Osteoblast (primary cell): ENCODE data around the gene ZCCHC24. TPM values are rescaled to one million over a fixed set of nuclear protein-coding genes. Genes with fewer than 3 reads are reported as not detected.
A peak's percentile ranks its signal among the peaks of the same experiment; 100 is the strongest.

Experiments used
- DNase-seq: peaks from one replicate; pipeline ENCODE4 v3.0.0; 2011; ENCODE audit warnings: low spot score, mixed read lengths; ENCODE audit not compliant: insufficient read length; ENCODE audit errors: missing footprints
- H2AFZ ChIP-seq: 2 replicates; pipeline ENCODE4 v1.6.0; 2011; ENCODE audit warnings: mild to moderate bottlenecking, low read length
- H3K27ac ChIP-seq: 2 replicates; pipeline ENCODE4 v1.5.1; 2011; ENCODE audit warnings: mild to moderate bottlenecking, low read depth, low read length, moderate library complexity
- H3K27me3 ChIP-seq: 2 replicates; pipeline ENCODE4 v1.6.0; 2012; ENCODE audit warnings: mild to moderate bottlenecking, control low read depth, inconsistent platforms, low read length, moderate library complexity; ENCODE audit not compliant: insufficient read depth
- H3K36me3 ChIP-seq: 2 replicates; pipeline ENCODE4 v1.5.1; 2011; ENCODE audit warnings: mild to moderate bottlenecking, low read length, control low read depth, moderate library complexity; ENCODE audit not compliant: insufficient read depth
- H3K4me1 ChIP-seq: 2 replicates; pipeline ENCODE4 v1.5.1; 2011; ENCODE audit warnings: mild to moderate bottlenecking, low read length, control low read depth, moderate library complexity; ENCODE audit not compliant: insufficient read depth
- H3K4me2 ChIP-seq: 2 replicates; pipeline ENCODE4 v1.6.0; 2011; ENCODE audit warnings: mild to moderate bottlenecking, low read length; ENCODE audit not compliant: insufficient read depth
- H3K4me3 ChIP-seq: fragments of 200-600 bp; sonication (generic); 3 replicates; pipeline ENCODE4 v1.5.1; 2012; ENCODE audit warnings: mild to moderate bottlenecking, low read length, inconsistent platforms; ENCODE audit not compliant: insufficient read depth
- H3K79me2 ChIP-seq: 2 replicates; pipeline ENCODE4 v1.6.0; 2012; ENCODE audit warnings: mild to moderate bottlenecking, low read length, control low read depth, inconsistent platforms; ENCODE audit not compliant: insufficient read depth
- H3K9me3 ChIP-seq: 2 replicates; pipeline ENCODE4 v1.5.1; 2011; ENCODE audit warnings: low read depth, low read length, control low read depth
- H4K20me1 ChIP-seq: 2 replicates; pipeline ENCODE4 v1.6.0; 2012; ENCODE audit warnings: mild to moderate bottlenecking, low read length, control low read depth; ENCODE audit not compliant: insufficient read depth
- total RNA-seq: library from RNA; depleted of rRNA; stranded (reverse); fragments of >200 nt; gene quantifications from 2 replicates; pipeline ENCODE4 v1.2.3, GENCODE V29; 2012
- TF ChIP-seq, protein P1 (sequence below): IDR thresholded peaks from 2 replicates; pipeline ENCODE4 v1.5.1; 2011; ENCODE audit warnings: mild to moderate bottlenecking, low read depth, low read length, moderate library complexity; ENCODE audit errors: extremely low read depth

The ZCCHC24 gene
- total RNA-seq, 1 donor = 48.5 TPM

DNA sequence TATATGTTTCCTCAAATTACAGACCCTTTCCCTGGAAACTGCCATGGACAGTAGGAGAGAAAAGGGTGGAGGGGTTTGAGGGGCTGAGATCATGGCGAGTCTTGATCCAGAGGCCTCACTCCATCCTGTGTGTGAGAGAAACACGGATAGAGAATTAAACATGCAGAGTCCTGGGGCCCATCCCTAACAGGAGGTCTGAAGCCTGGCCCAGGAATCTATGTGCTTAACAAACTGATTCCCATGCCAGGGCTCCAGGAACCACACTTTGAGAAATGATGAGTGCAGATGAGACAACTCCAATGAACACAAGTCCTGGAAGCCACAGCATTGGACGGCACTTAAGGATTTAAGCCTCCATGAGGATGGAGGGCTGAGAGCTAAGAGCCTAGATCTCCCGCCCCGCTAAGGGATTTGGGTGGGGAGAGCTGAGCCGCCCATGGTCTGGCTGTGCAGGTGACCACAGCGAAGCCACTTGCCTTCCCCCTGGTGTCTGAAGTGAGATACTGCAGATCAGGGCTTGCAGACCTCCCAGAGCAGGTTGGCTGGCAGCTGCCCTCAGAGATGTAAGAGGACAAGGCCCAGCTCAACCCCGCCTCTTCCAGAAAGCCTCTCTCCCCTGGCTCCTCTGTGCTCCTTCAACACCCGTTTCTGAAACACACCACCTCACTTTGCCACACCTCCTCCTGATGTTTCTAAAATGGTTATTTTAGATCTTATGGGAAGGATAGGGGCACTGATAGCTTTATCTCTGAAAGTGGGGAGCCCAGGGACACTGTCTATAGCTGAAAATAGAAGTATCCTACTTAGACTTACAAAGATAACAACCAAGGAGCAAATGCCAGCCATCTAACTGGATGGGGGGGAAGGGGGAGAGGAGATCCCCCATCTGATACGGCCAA lies 42.1 kb upstream of the ZCCHC24 start:
- H3K27ac ChIP-seq = peak overlapping the region; percentile 86
- no peaks in the 10 kb centered on the region for H3K36me3 ChIP-seq
- H3K4me1 ChIP-seq = peaks cover 32% of the 10 kb centered on the region
- peak overlapping the region; percentile 91 for H2AFZ ChIP-seq
- no peaks in the 10 kb centered on the region for H3K79me2 ChIP-seq
- TF ChIP-seq, protein P1, sequence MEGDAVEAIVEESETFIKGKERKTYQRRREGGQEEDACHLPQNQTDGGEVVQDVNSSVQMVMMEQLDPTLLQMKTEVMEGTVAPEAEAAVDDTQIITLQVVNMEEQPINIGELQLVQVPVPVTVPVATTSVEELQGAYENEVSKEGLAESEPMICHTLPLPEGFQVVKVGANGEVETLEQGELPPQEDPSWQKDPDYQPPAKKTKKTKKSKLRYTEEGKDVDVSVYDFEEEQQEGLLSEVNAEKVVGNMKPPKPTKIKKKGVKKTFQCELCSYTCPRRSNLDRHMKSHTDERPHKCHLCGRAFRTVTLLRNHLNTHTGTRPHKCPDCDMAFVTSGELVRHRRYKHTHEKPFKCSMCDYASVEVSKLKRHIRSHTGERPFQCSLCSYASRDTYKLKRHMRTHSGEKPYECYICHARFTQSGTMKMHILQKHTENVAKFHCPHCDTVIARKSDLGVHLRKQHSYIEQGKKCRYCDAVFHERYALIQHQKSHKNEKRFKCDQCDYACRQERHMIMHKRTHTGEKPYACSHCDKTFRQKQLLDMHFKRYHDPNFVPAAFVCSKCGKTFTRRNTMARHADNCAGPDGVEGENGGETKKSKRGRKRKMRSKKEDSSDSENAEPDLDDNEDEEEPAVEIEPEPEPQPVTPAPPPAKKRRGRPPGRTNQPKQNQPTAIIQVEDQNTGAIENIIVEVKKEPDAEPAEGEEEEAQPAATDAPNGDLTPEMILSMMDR = peak; percentile 58
- no peaks in the 10 kb centered on the region for H4K20me1 ChIP-seq
- H3K4me2 ChIP-seq = peak overlapping the region; percentile 68
- no peaks in the 10 kb centered on the region for H3K9me3 ChIP-seq
- H3K4me3 ChIP-seq = peak overlapping the region; percentile 30
- H3K27me3 ChIP-seq = no peaks in the 10 kb centered on the region
- DNase-seq = peak; percentile 71

DNA sequence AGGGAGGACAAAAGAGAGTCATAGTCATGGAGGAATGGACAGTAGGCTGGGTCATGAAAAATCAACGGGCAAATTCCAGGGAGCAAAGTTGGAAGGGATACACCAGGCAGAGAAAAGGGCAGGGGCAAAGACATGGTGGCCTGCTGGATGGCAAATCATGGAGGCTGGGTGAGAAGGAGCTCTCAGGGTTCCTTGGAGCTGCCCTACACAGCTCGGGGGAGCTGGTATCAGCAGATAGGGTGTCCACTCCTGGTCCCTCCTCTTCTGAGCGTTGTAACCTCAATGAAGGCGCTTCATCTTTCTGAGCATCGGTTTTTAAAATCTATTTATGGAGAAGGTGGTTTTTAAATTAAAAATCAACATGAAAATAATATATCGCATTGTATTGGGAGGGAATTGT lies 39.1 kb upstream of the ZCCHC24 start:
- no peak for DNase-seq
- H3K27me3 ChIP-seq = no peaks in the 10 kb centered on the region
- TF ChIP-seq, protein P1 = no peak
- no peaks in the 10 kb centered on the region for H3K79me2 ChIP-seq
- H4K20me1 ChIP-seq = no peaks in the 10 kb centered on the region
- no peak overlapping the region for H3K4me3 ChIP-seq
- H3K27ac ChIP-seq = no peak overlapping the region
- H3K4me1 ChIP-seq = peaks cover 32% of the 10 kb centered on the region
- peak overlapping the region; percentile 38 for H3K4me2 ChIP-seq
- H3K9me3 ChIP-seq = no peaks in the 10 kb centered on the region
- H3K36me3 ChIP-seq = no peaks in the 10 kb centered on the region
- H2AFZ ChIP-seq = peak overlapping the region; percentile 61

DNA sequence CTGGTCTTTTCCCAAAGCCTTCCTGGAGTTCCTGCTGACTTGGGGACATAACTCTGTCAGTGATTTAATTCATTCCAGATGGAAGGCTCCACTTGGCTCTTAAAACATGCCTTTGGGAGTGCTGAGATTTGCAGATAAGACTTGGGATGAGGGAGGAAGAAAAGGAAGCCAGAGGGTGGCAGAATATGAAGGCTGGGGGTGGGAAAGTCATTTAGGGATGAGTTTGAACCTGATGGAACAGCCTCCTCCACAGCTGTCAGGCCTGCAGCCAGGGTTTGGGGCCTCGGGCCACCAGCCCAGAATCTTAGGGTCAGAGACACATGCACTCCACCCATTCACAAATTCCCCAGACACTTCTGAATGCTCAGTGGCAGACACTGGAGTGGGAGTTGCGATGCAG lies 38.5 kb upstream of the ZCCHC24 start:
- Histone ChIP-seq H4K20me1 (no peaks in the 10 kb centered on the region), H3K9me3 (no peaks in the 10 kb centered on the region), H2AFZ (peak overlapping the region; percentile 61), H3K79me2 (no peaks in the 10 kb centered on the region), H3K4me2 (peak overlapping the region; percentile 38), H3K4me3 (peak overlapping the region; percentile 17), H3K27ac (no peak overlapping the region), H3K4me1 (peaks cover 32% of the 10 kb centered on the region), H3K27me3 (no peaks in the 10 kb centered on the region), H3K36me3 (no peaks in the 10 kb centered on the region)
- peak; percentile 84 for DNase-seq
- TF ChIP-seq, protein P1 = no peak

DNA sequence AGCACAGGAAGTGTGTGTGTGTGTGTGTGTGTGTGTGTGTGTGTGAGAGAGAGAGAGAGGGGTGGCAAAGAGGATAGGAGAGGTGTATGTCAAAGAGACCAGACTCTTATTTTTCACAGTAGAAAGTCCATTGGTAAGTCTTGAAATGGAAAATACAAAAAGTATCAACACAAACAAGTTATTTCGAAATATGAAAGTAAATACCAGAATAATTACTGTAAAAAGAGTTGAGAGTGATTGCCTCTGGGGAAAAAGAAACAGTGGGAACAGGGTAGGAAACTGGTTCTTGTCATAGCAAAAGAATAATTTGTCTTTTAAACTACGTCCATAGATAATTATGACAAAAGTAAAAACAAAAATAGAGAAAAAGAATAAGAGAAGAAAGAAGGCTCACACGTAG lies 37.9 kb upstream of the ZCCHC24 start:
- Histone ChIP-seq H3K27me3 (no peaks in the 10 kb centered on the region), H3K9me3 (no peaks in the 10 kb centered on the region), H3K79me2 (no peaks in the 10 kb centered on the region), H3K4me3 (no peak overlapping the region), H3K4me1 (peaks cover 26% of the 10 kb centered on the region), H3K27ac (no peak overlapping the region), H4K20me1 (no peaks in the 10 kb centered on the region), H3K4me2 (peak overlapping the region; percentile 38), H2AFZ (no peak overlapping the region), H3K36me3 (no peaks in the 10 kb centered on the region)
- DNase-seq = no peak
- TF ChIP-seq, protein P1 = no peak
